Measurements from ENCODE around the gene HMGN3.
"Not testable (repeated sequence)": the region's sequence is repeated elsewhere in the genome, so short reads cannot be mapped to it uniquely, and the experiment has no call there.

The HMGN3 gene

DNA sequence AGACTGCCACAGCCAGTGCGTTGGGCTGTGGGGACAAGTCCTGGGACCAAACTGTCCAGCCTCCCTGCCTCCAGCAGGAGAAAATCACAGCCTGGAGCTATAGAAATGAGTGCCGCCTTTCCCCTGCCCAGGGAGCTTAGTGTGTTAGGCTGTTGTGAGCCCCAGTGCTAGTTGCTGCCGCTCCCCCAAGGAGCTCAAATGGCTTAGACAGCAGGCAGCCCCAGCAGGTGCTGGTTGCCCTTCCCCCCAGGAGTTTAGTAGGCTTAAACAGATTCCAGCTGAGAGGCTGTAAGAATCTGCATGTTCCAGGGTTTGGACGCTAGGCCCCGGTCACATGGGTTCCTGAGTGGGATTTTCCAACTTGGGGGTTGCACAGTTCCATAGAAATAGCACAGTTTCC lies 27.2 kb upstream of the HMGN3 start:
- no peaks in the 10 kb centered on the region for H3K4me1 ChIP-seq (ENCODE audit: control extremely low read depth in 1 of 4, control insufficient read depth in 4 of 4, insufficient read depth in 4 of 4, low read length in 3 of 4)
- 74% methylated on average over 5 of the region's 5 CpGs for WGBS (ENCODE audit: insufficient coverage)
- peaks cover 0 to 7% (median 0%) of the 10 kb centered on the region in 5 experiments for H3K9me3 ChIP-seq (ENCODE audit: control extremely low read depth in 1 of 5, control insufficient read depth in 4 of 5, insufficient read depth in 2 of 5, low read depth in 1 of 5, low read length in 4 of 5)
- no peak for DNase-seq
- H3K36me3 ChIP-seq (ENCODE audit: control insufficient read depth in 4 of 4, insufficient read depth in 4 of 4, low read length in 3 of 4), result no peaks in the 10 kb centered on the region
- ChIA-PET POLR2A (no interaction called here), CTCF (no interaction called here)
- H3K27ac ChIP-seq (ENCODE audit: insufficient read depth in 1 of 2, low read depth in 1 of 2, low read length in 2 of 2, poor library complexity in 1 of 2, severe bottlenecking in 2 of 2), result no peak overlapping the region
- no peaks in the 10 kb centered on the region for H3K27me3 ChIP-seq (replicated peaks in 2 of 5; ENCODE audit: control insufficient read depth in 4 of 5, insufficient read depth in 5 of 5, low read length in 4 of 5)
- H3K4me3 ChIP-seq (ENCODE audit: control insufficient read depth in 1 of 7, extremely low read depth in 1 of 7, insufficient read depth in 4 of 7, low read depth in 2 of 7, low read length in 6 of 7), result no peak overlapping the region

DNA sequence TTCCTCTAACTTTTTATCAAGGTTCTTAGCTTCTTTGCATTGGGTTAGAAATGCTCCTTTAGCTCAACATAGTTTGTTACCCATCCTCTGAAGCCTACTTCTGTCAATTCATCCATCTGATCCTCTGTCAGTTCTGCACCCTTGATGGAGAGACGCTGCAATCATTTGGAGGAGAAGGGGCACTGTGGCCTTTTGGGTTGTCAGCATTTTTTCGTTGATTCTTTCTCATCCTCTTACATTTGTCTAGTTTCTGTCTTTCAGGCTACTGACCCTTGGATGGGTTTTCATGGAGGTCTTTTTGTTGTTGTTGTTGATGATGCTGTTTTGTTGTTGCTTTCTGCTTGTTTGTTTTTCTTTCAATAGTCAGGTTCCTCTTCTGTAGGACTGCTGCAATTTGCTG lies 26.3 kb upstream of the HMGN3 start:
- Histone ChIP-seq H3K27ac (ENCODE audit: insufficient read depth in 1 of 2, low read depth in 1 of 2, low read length in 2 of 2, poor library complexity in 1 of 2, severe bottlenecking in 2 of 2) (no peak overlapping the region), H3K36me3 (ENCODE audit: control insufficient read depth in 4 of 4, insufficient read depth in 4 of 4, low read length in 3 of 4) (no peaks in the 10 kb centered on the region), H3K9me3 (ENCODE audit: control extremely low read depth in 1 of 5, control insufficient read depth in 4 of 5, insufficient read depth in 2 of 5, low read depth in 1 of 5, low read length in 4 of 5) (peaks cover 0 to 7% (median 0%) of the 10 kb centered on the region in 5 experiments), H3K4me1 (ENCODE audit: control extremely low read depth in 1 of 4, control insufficient read depth in 4 of 4, insufficient read depth in 4 of 4, low read length in 3 of 4) (no peaks in the 10 kb centered on the region), H3K27me3 (replicated peaks in 2 of 5; ENCODE audit: control insufficient read depth in 4 of 5, insufficient read depth in 5 of 5, low read length in 4 of 5) (no peaks in the 10 kb centered on the region), H3K4me3 (ENCODE audit: control insufficient read depth in 1 of 7, extremely low read depth in 1 of 7, insufficient read depth in 4 of 7, low read depth in 2 of 7, low read length in 6 of 7) (no peak overlapping the region)
- ChIA-PET POLR2A (no interaction called here), CTCF (no interaction called here)
- no peak for DNase-seq
- WGBS (ENCODE audit: insufficient coverage), result 100% methylated on average over 1 of the region's 2 CpGs

DNA sequence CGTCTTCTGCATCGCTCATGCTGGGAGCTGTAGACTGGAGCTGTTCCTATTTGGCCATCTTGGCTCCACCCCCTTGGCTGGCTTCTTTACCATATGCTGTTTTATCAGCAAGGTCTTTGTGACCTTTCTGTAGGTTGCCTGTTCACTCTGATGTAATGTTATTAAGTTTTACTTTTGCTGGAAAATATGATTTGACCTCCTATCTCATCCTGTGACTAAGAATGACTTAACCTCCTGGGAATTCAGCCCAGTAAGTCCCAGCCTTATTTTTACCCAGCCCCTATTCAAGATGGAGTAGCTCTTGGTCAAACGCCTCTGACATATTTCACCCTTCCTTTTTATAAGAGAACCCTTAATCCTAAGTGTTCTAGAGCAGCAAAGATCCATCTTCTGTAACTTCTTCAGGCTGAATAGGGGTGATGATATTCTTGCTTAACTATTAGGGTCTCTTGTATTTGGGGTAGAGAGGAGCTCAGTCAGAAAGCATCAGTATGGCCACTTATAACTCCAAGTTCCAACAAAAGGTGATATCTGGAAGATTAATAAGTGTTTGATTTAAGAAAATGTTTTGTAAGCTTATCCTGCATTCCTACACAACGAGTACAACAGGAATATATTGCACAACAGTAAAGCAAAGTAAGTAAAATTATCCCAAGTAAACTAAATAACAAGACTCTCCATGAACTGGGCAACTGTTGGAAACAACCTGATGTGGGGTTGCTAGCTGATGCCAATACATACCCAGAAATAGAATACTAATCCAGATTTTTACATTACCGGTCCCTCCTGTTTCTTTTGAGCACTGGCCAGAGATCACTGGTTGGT lies 23.1 kb upstream of the HMGN3 start:
- POLR2A ChIA-PET, result no interaction called here
- CTCF ChIA-PET, result interaction anchor here (1.0 to 1.3 kb wide), 2 partner anchors 10 to 21 kb away, joined by 3 read pairs; no protein-coding TSS in a partner anchor
- Histone ChIP-seq H3K4me3 (ENCODE audit: control insufficient read depth in 1 of 7, extremely low read depth in 1 of 7, insufficient read depth in 4 of 7, low read depth in 2 of 7, low read length in 6 of 7) (no peak overlapping the region), H3K4me1 (ENCODE audit: control extremely low read depth in 1 of 4, control insufficient read depth in 4 of 4, insufficient read depth in 4 of 4, low read length in 3 of 4) (no peaks in the 10 kb centered on the region), H3K27ac (ENCODE audit: insufficient read depth in 1 of 2, low read depth in 1 of 2, low read length in 2 of 2, poor library complexity in 1 of 2, severe bottlenecking in 2 of 2) (no peak overlapping the region), H3K36me3 (ENCODE audit: control insufficient read depth in 4 of 4, insufficient read depth in 4 of 4, low read length in 3 of 4) (no peaks in the 10 kb centered on the region), H3K9me3 (ENCODE audit: control extremely low read depth in 1 of 5, control insufficient read depth in 4 of 5, insufficient read depth in 2 of 5, low read depth in 1 of 5, low read length in 4 of 5) (peaks cover 0 to 7% (median 0%) of the 10 kb centered on the region in 5 experiments), H3K27me3 (replicated peaks in 2 of 5; ENCODE audit: control insufficient read depth in 4 of 5, insufficient read depth in 5 of 5, low read length in 4 of 5) (no peaks in the 10 kb centered on the region)
- no peak for DNase-seq
- 93% methylated on average over 3 of the region's 5 CpGs for WGBS (ENCODE audit: insufficient coverage)

DNA sequence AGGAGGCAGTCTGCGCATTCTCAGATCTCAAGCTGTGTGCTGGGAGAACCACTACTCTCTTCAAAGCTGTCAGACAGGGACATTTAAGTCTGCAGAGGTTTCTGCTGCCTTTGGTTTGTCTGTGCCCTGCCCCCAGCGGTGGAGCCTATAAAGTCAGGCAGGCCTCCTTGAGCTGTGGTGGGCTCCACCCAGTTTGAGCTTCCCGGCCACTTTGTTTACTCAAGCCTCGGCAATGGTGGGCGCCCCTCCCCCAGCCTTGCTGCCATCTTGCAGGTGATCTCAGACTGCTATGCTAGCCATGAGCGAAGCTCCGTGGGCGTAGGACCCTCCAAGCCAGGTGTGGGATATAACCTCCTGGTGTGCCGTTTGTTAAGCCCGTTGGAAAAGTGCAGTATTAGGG lies 22.3 kb upstream of the HMGN3 start:
- H3K4me3 ChIP-seq (ENCODE audit: control insufficient read depth in 1 of 7, extremely low read depth in 1 of 7, insufficient read depth in 4 of 7, low read depth in 2 of 7, low read length in 6 of 7); POLR2A ChIA-PET; H3K4me1 ChIP-seq (ENCODE audit: control extremely low read depth in 1 of 4, control insufficient read depth in 4 of 4, insufficient read depth in 4 of 4, low read length in 3 of 4); H3K9me3 ChIP-seq (ENCODE audit: control extremely low read depth in 1 of 5, control insufficient read depth in 4 of 5, insufficient read depth in 2 of 5, low read depth in 1 of 5, low read length in 4 of 5); H3K36me3 ChIP-seq (ENCODE audit: control insufficient read depth in 4 of 4, insufficient read depth in 4 of 4, low read length in 3 of 4); H3K27me3 ChIP-seq (replicated peaks in 2 of 5; ENCODE audit: control insufficient read depth in 4 of 5, insufficient read depth in 5 of 5, low read length in 4 of 5); DNase-seq; H3K27ac ChIP-seq (ENCODE audit: insufficient read depth in 1 of 2, low read depth in 1 of 2, low read length in 2 of 2, poor library complexity in 1 of 2, severe bottlenecking in 2 of 2): not testable (repeated sequence)
- CTCF ChIA-PET, result interaction anchor here (1.3 kb wide), 1 partner anchor 9 kb away, joined by 3 read pairs; no protein-coding TSS in a partner anchor
- 100% methylated on average over 4 of the region's 10 CpGs for WGBS (ENCODE audit: insufficient coverage)

DNA sequence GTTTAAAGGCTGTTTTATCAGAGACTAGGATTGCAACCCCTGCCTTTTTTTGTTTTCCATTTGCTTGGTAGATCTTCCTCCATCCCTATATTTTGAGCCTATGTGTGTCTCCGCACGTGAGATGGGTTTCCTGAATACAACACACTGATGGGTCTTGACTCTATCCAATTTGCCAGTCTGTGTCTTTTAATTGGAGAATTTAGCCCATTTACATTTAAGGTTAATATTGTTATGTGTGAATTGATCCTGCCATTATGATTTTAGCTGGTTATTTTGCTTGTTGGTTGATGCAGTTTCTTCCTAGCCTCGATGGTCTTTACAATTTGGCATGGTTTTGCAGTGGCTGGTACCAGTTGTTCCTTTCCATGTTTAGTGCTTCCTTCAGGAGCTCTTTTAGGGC lies 20.6 kb upstream of the HMGN3 start:
- H3K9me3 ChIP-seq (ENCODE audit: control extremely low read depth in 1 of 5, control insufficient read depth in 4 of 5, insufficient read depth in 2 of 5, low read depth in 1 of 5, low read length in 4 of 5); H3K4me1 ChIP-seq (ENCODE audit: control extremely low read depth in 1 of 4, control insufficient read depth in 4 of 4, insufficient read depth in 4 of 4, low read length in 3 of 4); DNase-seq; POLR2A ChIA-PET; CTCF ChIA-PET; H3K27ac ChIP-seq (ENCODE audit: insufficient read depth in 1 of 2, low read depth in 1 of 2, low read length in 2 of 2, poor library complexity in 1 of 2, severe bottlenecking in 2 of 2); H3K4me3 ChIP-seq (ENCODE audit: control insufficient read depth in 1 of 7, extremely low read depth in 1 of 7, insufficient read depth in 4 of 7, low read depth in 2 of 7, low read length in 6 of 7); H3K27me3 ChIP-seq (replicated peaks in 2 of 5; ENCODE audit: control insufficient read depth in 4 of 5, insufficient read depth in 5 of 5, low read length in 4 of 5); H3K36me3 ChIP-seq (ENCODE audit: control insufficient read depth in 4 of 4, insufficient read depth in 4 of 4, low read length in 3 of 4): not testable (repeated sequence)
- 100% methylated on average over 2 of the region's 3 CpGs for WGBS (ENCODE audit: insufficient coverage)

DNA sequence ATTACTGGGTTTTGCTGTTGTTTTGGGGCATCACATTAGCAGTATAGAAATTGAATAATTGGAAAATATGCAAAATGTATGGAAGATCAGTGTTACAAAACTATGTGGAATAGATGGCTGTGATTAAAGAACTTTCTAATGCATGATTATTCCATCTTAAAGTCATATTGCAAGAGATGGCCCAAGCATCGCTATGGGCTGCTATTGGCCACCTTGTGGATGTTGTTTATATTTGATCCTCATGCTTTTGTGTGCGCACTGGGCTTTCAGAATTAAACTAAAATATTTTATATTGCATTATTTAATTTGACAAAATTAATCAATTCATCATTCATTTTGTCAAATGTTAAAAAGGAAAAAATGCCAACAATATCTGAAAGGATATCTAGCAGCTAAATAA lies 16.1 kb upstream of the HMGN3 start:
- CTCF ChIA-PET, result interaction anchor here (0.7 kb wide), 1 partner anchor 9 kb away, joined by 3 read pairs; no protein-coding TSS in a partner anchor
- H3K36me3 ChIP-seq (ENCODE audit: control insufficient read depth in 4 of 4, insufficient read depth in 4 of 4, low read length in 3 of 4), result no peaks in the 10 kb centered on the region

DNA sequence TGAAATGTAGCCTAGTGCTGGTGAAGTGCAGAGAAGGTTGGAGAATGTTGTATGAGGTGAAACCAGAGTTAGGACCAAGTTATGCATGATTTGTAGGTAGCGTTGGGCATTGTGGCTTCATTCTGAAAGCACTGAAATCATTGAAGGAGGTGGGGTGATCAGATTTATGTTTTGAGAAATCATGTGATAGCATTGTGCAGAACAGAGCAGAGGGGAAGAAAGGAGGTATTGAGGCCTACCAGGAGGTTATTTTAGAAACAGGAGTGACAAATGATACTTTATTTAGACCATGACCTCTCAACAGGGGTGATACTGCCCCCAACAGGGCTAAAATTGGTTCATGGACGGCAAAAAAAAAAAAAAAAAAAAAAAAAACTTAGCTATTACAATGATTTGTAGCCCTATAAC lies 15.6 kb upstream of the HMGN3 start:
- ChIA-PET POLR2A (no interaction called here), CTCF (no interaction called here)
- peak; percentile 16 to 51 (median 44) for DNase-seq
- Histone ChIP-seq H3K27me3 (replicated peaks in 2 of 5; ENCODE audit: control insufficient read depth in 4 of 5, insufficient read depth in 5 of 5, low read length in 4 of 5) (no peaks in the 10 kb centered on the region), H3K4me3 (ENCODE audit: control insufficient read depth in 1 of 7, extremely low read depth in 1 of 7, insufficient read depth in 4 of 7, low read depth in 2 of 7, low read length in 6 of 7) (no peak overlapping the region), H3K27ac (ENCODE audit: insufficient read depth in 1 of 2, low read depth in 1 of 2, low read length in 2 of 2, poor library complexity in 1 of 2, severe bottlenecking in 2 of 2) (no peak overlapping the region), H3K9me3 (ENCODE audit: control extremely low read depth in 1 of 5, control insufficient read depth in 4 of 5, insufficient read depth in 2 of 5, low read depth in 1 of 5, low read length in 4 of 5) (no peaks in the 10 kb centered on the region), H3K4me1 (ENCODE audit: control extremely low read depth in 1 of 4, control insufficient read depth in 4 of 4, insufficient read depth in 4 of 4, low read length in 3 of 4) (no peaks in the 10 kb centered on the region), H3K36me3 (ENCODE audit: control insufficient read depth in 4 of 4, insufficient read depth in 4 of 4, low read length in 3 of 4) (no peaks in the 10 kb centered on the region)
- WGBS (ENCODE audit: insufficient coverage), result 100% methylated on average over 1 of the region's 2 CpGs

More for the DNA sequence above, 16.1 kb upstream of the HMGN3 start:
- POLR2A ChIA-PET, result no interaction called here
- H3K27ac ChIP-seq (ENCODE audit: insufficient read depth in 1 of 2, low read depth in 1 of 2, low read length in 2 of 2, poor library complexity in 1 of 2, severe bottlenecking in 2 of 2), result no peak overlapping the region
- no peaks in the 10 kb centered on the region for H3K27me3 ChIP-seq (replicated peaks in 2 of 5; ENCODE audit: control insufficient read depth in 4 of 5, insufficient read depth in 5 of 5, low read length in 4 of 5)
- no CpG with 5 or more reads among the region's 2 CpGs for WGBS (ENCODE audit: insufficient coverage)
- H3K9me3 ChIP-seq (ENCODE audit: control extremely low read depth in 1 of 5, control insufficient read depth in 4 of 5, insufficient read depth in 2 of 5, low read depth in 1 of 5, low read length in 4 of 5), result no peaks in the 10 kb centered on the region
- DNase-seq, result no peak
- no peak overlapping the region for H3K4me3 ChIP-seq (ENCODE audit: control insufficient read depth in 1 of 7, extremely low read depth in 1 of 7, insufficient read depth in 4 of 7, low read depth in 2 of 7, low read length in 6 of 7)
- no peaks in the 10 kb centered on the region for H3K4me1 ChIP-seq (ENCODE audit: control extremely low read depth in 1 of 4, control insufficient read depth in 4 of 4, insufficient read depth in 4 of 4, low read length in 3 of 4)

Measured in common myeloid progenitor, CD34-positive (primary cell).